Duodenal mucosa (tissue), 2 donors: ENCODE results near the gene SLC7A14.
A peak's percentile ranks its signal among the peaks of the same experiment; 100 is the strongest.

Experiments used
- H3K27ac ChIP-seq: one replicate; pipeline ENCODE4 v1.7.0; 2013; ENCODE audit warnings: low read depth, low read length
- H3K27me3 ChIP-seq, 2 donors: one replicate each; pipeline ENCODE4 v1.7.0; 2013; ENCODE audit warnings: low read length in 2 of 2, control low read depth in 1 of 2; ENCODE audit not compliant: insufficient read depth in 2 of 2, control insufficient read depth in 1 of 2
- H3K36me3 ChIP-seq, 2 donors: one replicate each; pipeline ENCODE4 v1.7.0; 2013; ENCODE audit warnings: low read length in 2 of 2, control low read depth in 1 of 2; ENCODE audit not compliant: insufficient read depth in 2 of 2, control insufficient read depth in 1 of 2
- H3K4me1 ChIP-seq, 2 donors: one replicate each; pipeline ENCODE4 v1.7.0; 2013; ENCODE audit warnings: low read length in 2 of 2, control low read depth in 1 of 2; ENCODE audit not compliant: insufficient read depth in 2 of 2, control insufficient read depth in 1 of 2
- H3K4me3 ChIP-seq, 2 donors: one replicate each; pipeline ENCODE4 v1.7.0; 2013; ENCODE audit warnings: low read length in 2 of 2, low read depth in 1 of 2
- H3K9ac ChIP-seq, 2 donors: one replicate each; pipeline ENCODE4 v1.7.0; 2013; ENCODE audit warnings: low read length in 2 of 2, low read depth in 1 of 2
- H3K9me3 ChIP-seq, 2 donors: one replicate each; pipeline ENCODE4 v1.7.0; 2013; ENCODE audit warnings: low read length in 2 of 2, control low read depth in 1 of 2; ENCODE audit not compliant: control insufficient read depth in 1 of 2

SLC7A14 gene

GRCh38 chr3:170477395-170477794, 108.5 kb downstream of the SLC7A14 start:
- no peaks in the 10 kb centered on the region for H3K9me3 ChIP-seq
- H3K4me3 ChIP-seq: no peak overlapping the region
- no peak overlapping the region for H3K9ac ChIP-seq
- no peaks in the 10 kb centered on the region for H3K27me3 ChIP-seq
- no peak overlapping the region for H3K27ac ChIP-seq
- no peaks in the 10 kb centered on the region for H3K36me3 ChIP-seq
- peaks cover 4 to 7% of the 10 kb centered on the region in 2 donors for H3K4me1 ChIP-seq

- no peaks in the 10 kb centered on the region for H3K27me3 ChIP-seq
- peaks cover 4 to 7% of the 10 kb centered on the region in 2 donors for H3K4me1 ChIP-seq
- H3K36me3 ChIP-seq: no peaks in the 10 kb centered on the region
- no peak overlapping the region for H3K27ac ChIP-seq
- no peak overlapping the region for H3K4me3 ChIP-seq
- no peak overlapping the region for H3K9ac ChIP-seq
- H3K9me3 ChIP-seq: no peaks in the 10 kb centered on the region
These were observed 109.6 kb downstream of the SLC7A14 start for GRCh38 chr3:170476291-170476690.

GRCh38 chr3:170475092-170475685, 110.7 kb downstream of the SLC7A14 start:
- Histone ChIP-seq H3K27ac (no peak overlapping the region), H3K4me3 (no peak overlapping the region), H3K36me3 (no peaks in the 10 kb centered on the region), H3K27me3 (no peaks in the 10 kb centered on the region), H3K9me3 (no peaks in the 10 kb centered on the region), H3K9ac (no peak overlapping the region), H3K4me1 (peaks cover 13% of the 10 kb centered on the region in 2 donors)

GRCh38 chr3:170473358-170473757, 112.5 kb downstream of the SLC7A14 start:
- H3K9me3 ChIP-seq: no peaks in the 10 kb centered on the region
- H3K9ac ChIP-seq: no peak overlapping the region
- peaks cover 31% of the 10 kb centered on the region in 2 donors for H3K4me1 ChIP-seq
- no peaks in the 10 kb centered on the region for H3K27me3 ChIP-seq
- H3K27ac ChIP-seq: no peak overlapping the region
- H3K36me3 ChIP-seq: no peaks in the 10 kb centered on the region
- H3K4me3 ChIP-seq: no peak overlapping the region

GRCh38 chr3:170471149-170471548, 114.7 kb downstream of the SLC7A14 start:
- H3K4me1 ChIP-seq: peaks cover 40% of the 10 kb centered on the region in 2 donors
- no peaks in the 10 kb centered on the region for H3K36me3 ChIP-seq
- no peaks in the 10 kb centered on the region for H3K9me3 ChIP-seq
- H3K27ac ChIP-seq: no peak overlapping the region
- no peak overlapping the region for H3K9ac ChIP-seq
- no peaks in the 10 kb centered on the region for H3K27me3 ChIP-seq
- no peak overlapping the region for H3K4me3 ChIP-seq

- no peak overlapping the region for H3K9ac ChIP-seq
- H3K36me3 ChIP-seq: no peaks in the 10 kb centered on the region
- no peak overlapping the region for H3K27ac ChIP-seq
- no peaks in the 10 kb centered on the region for H3K9me3 ChIP-seq
- no peaks in the 10 kb centered on the region for H3K27me3 ChIP-seq
- H3K4me1 ChIP-seq: peaks cover 40 to 46% of the 10 kb centered on the region in 2 donors
- no peak overlapping the region for H3K4me3 ChIP-seq
These were observed 115.5 kb downstream of the SLC7A14 start for GRCh38 chr3:170470063-170471016.

- H3K27me3 ChIP-seq: no peaks in the 10 kb centered on the region
- H3K9ac ChIP-seq: no peak overlapping the region
- no peaks in the 10 kb centered on the region for H3K36me3 ChIP-seq
- peak overlapping the region in 1 of 2 donors; percentile 21 for H3K4me3 ChIP-seq
- no peaks in the 10 kb centered on the region for H3K9me3 ChIP-seq
- peaks cover 40 to 47% of the 10 kb centered on the region in 2 donors for H3K4me1 ChIP-seq
- H3K27ac ChIP-seq: no peak overlapping the region
These were observed 116.5 kb downstream of the SLC7A14 start for GRCh38 chr3:170469151-170470062.

GRCh38 chr3:170467571-170468147, 118.2 kb downstream of the SLC7A14 start:
- Histone ChIP-seq H3K9me3 (no peaks in the 10 kb centered on the region), H3K27me3 (no peaks in the 10 kb centered on the region), H3K4me3 (no peak overlapping the region), H3K27ac (no peak overlapping the region), H3K36me3 (no peaks in the 10 kb centered on the region), H3K9ac (no peak overlapping the region), H3K4me1 (peaks cover 37 to 41% of the 10 kb centered on the region in 2 donors)

GRCh38 chr3:170467007-170467406, 118.9 kb downstream of the SLC7A14 start:
- H3K9me3 ChIP-seq: no peaks in the 10 kb centered on the region
- H3K36me3 ChIP-seq: no peaks in the 10 kb centered on the region
- no peaks in the 10 kb centered on the region for H3K27me3 ChIP-seq
- H3K4me1 ChIP-seq: peaks cover 37 to 41% of the 10 kb centered on the region in 2 donors
- no peak overlapping the region for H3K9ac ChIP-seq
- no peak overlapping the region for H3K27ac ChIP-seq
- H3K4me3 ChIP-seq: no peak overlapping the region
